Smooth muscle cell (in vitro differentiated cells): ENCODE results near the gene MAN2B2. TPM values are rescaled to one million over a fixed set of nuclear protein-coding genes. Genes with fewer than 3 reads are reported as not detected.
"Not testable (repeated sequence)": the region's sequence is repeated elsewhere in the genome, so short reads cannot be mapped to it uniquely, and the experiment has no call there.

ENCODE experiments used
- DNase-seq: peaks from one replicate; lab custom pipeline; 2025; ENCODE audit not compliant: unreplicated experiment; lab: John Stamatoyannopoulos, UW
- H2AFZ ChIP-seq: fragments of 200-600 bp; sonication (generic); 2 replicates; pipeline ENCODE4 v1.6.0; 2016; ENCODE audit warnings: antibody characterized with exemption, low read depth, mild to moderate bottlenecking
- H3F3A ChIP-seq: fragments of 200-600 bp; sonication (generic); 2 replicates; pipeline ENCODE4 v1.6.0; 2017; ENCODE audit warnings: antibody characterized with exemption, low read depth
- H3K27ac ChIP-seq: fragments of 200-600 bp; sonication (generic); 2 replicates; pipeline ENCODE4 v1.5.1; 2016; ENCODE audit warnings: low read depth, mild to moderate bottlenecking
- H3K27me3 ChIP-seq: fragments of 200-600 bp; sonication (generic); 2 replicates; pipeline ENCODE4 v1.6.1; 2016; ENCODE audit warnings: low read depth, mild to moderate bottlenecking
- H3K36me3 ChIP-seq: fragments of 200-600 bp; sonication (generic); 2 replicates; pipeline ENCODE4 v1.5.1; 2016; ENCODE audit warnings: low read depth
- H3K4me1 ChIP-seq: fragments of 200-600 bp; sonication (generic); 2 replicates; pipeline ENCODE4 v1.5.1; 2016; ENCODE audit warnings: low read depth
- H3K4me2 ChIP-seq: fragments of 200-600 bp; sonication (generic); 2 replicates; pipeline ENCODE4 v1.6.0; 2016; ENCODE audit warnings: mild to moderate bottlenecking
- H3K4me3 ChIP-seq: fragments of 200-600 bp; sonication (generic); 2 replicates; pipeline ENCODE4 v1.5.1; 2016; ENCODE audit warnings: mild to moderate bottlenecking
- H3K79me2 ChIP-seq: fragments of 200-600 bp; sonication (generic); 2 replicates; pipeline ENCODE4 v1.6.0; 2016; ENCODE audit warnings: low read depth, mild to moderate bottlenecking
- H3K9ac ChIP-seq: fragments of 200-600 bp; sonication (generic); 2 replicates; pipeline ENCODE4 v1.6.0; 2016; ENCODE audit warnings: low read depth
- H3K9me3 ChIP-seq: fragments of 200-600 bp; sonication (generic); replicated peaks from 2 replicates; pipeline ENCODE4 v1.5.1; 2016; ENCODE audit warnings: low read depth
- H4K20me1 ChIP-seq: fragments of 200-600 bp; sonication (generic); 2 replicates; pipeline ENCODE4 v1.6.0; 2016; ENCODE audit warnings: low read depth
- CTCF ChIP-seq: fragments of 200-600 bp; sonication (generic); IDR thresholded peaks from 2 replicates; pipeline ENCODE4 v1.5.1; 2017; ENCODE audit warnings: borderline replicate concordance, mild to moderate bottlenecking, antibody characterized with exemption; ENCODE audit not compliant: insufficient read depth, poor library complexity, severe bottlenecking
- WGBS: methylation state at CpG from one replicate; pipeline ENCODE4 v1.1.7; 2016; ENCODE audit warnings: low lambda C conversion rate; 5-methylcytosine and 5-hydroxymethylcytosine counted together
- polyA plus RNA-seq: library from polyadenylated mRNA; unstranded; fragments of >200 nt; fragmentation: Nextera tagmentation; extraction: Ambion mirVana; gene quantifications from 2 replicates; pipeline ENCODE4 v1.2.1, GENCODE V29; 2016
- total RNA-seq: library from RNA; depleted of rRNA; stranded (reverse); fragments of >200 nt; gene quantifications from 2 replicates; pipeline ENCODE4 v1.2.3, GENCODE V29; 2014

The MAN2B2 gene
- total and polyA plus RNA-seq, 2 experiments from 2014 or later = 14.5 to 18.3 TPM

- no peak overlapping the region for H2AFZ ChIP-seq
- DNase-seq = no peak
- H3K79me2 ChIP-seq = no peaks in the 10 kb centered on the region
- no peaks in the 10 kb centered on the region for H3K36me3 ChIP-seq
- no peaks in the 10 kb centered on the region for H3K9me3 ChIP-seq
- H4K20me1 ChIP-seq = no peaks in the 10 kb centered on the region
- H3K9ac ChIP-seq = no peak overlapping the region
- 72% methylated on average over 9 of the region's 9 CpGs for WGBS
- H3F3A ChIP-seq = no peaks in the 10 kb centered on the region
- TF ChIP-seq CTCF = no peak
- H3K4me3 ChIP-seq = no peak overlapping the region
- H3K27me3 ChIP-seq = no peaks in the 10 kb centered on the region
- no peaks in the 10 kb centered on the region for H3K4me1 ChIP-seq
- no peak overlapping the region for H3K27ac ChIP-seq
- H3K4me2 ChIP-seq = no peak overlapping the region
Measured at GRCh38 chr4:6625256-6625655, 50.3 kb downstream of the MAN2B2 start.

GRCh38 chr4:6626066-6626465, 51.1 kb downstream of the MAN2B2 start:
- Histone ChIP-seq H2AFZ (no peak overlapping the region), H3K36me3 (no peaks in the 10 kb centered on the region), H3F3A (no peaks in the 10 kb centered on the region), H3K27ac (no peak overlapping the region), H4K20me1 (no peaks in the 10 kb centered on the region), H3K9me3 (no peaks in the 10 kb centered on the region), H3K79me2 (no peaks in the 10 kb centered on the region), H3K4me2 (no peak overlapping the region), H3K4me3 (no peak overlapping the region), H3K4me1 (no peaks in the 10 kb centered on the region), H3K9ac (no peak overlapping the region), H3K27me3 (no peaks in the 10 kb centered on the region)
- no peak for DNase-seq
- WGBS = 75% methylated on average over 11 of the region's 11 CpGs
- no peak for TF ChIP-seq CTCF

- no peaks in the 10 kb centered on the region for H3F3A ChIP-seq
- H4K20me1 ChIP-seq = no peaks in the 10 kb centered on the region
- DNase-seq = no peak
- H3K4me1 ChIP-seq = no peaks in the 10 kb centered on the region
- H3K36me3 ChIP-seq = no peaks in the 10 kb centered on the region
- no peaks in the 10 kb centered on the region for H3K9me3 ChIP-seq
- H3K4me2 ChIP-seq = no peak overlapping the region
- H3K79me2 ChIP-seq = no peaks in the 10 kb centered on the region
- no peak overlapping the region for H3K9ac ChIP-seq
- no peak overlapping the region for H2AFZ ChIP-seq
- H3K27me3 ChIP-seq = no peaks in the 10 kb centered on the region
- WGBS = 86% methylated on average over 3 of the region's 3 CpGs
- H3K4me3 ChIP-seq = no peak overlapping the region
- H3K27ac ChIP-seq = no peak overlapping the region
- no peak for TF ChIP-seq CTCF
Measured at GRCh38 chr4:6627832-6628231, 52.8 kb downstream of the MAN2B2 start.

GRCh38 chr4:6628484-6628883, 53.5 kb downstream of the MAN2B2 start:
- not testable (repeated sequence) for H4K20me1 ChIP-seq, H3K4me3 ChIP-seq, H3K9me3 ChIP-seq, H3K27ac ChIP-seq, H3F3A ChIP-seq, H3K4me2 ChIP-seq, H3K36me3 ChIP-seq, H3K79me2 ChIP-seq, H3K9ac ChIP-seq, H3K27me3 ChIP-seq, DNase-seq, H2AFZ ChIP-seq, H3K4me1 ChIP-seq
- WGBS = 88% methylated on average over 1 of the region's 1 CpG
